HepG2 (cell line): ENCODE data around the gene GRIP2. TPM values are rescaled to one million over a fixed set of nuclear protein-coding genes. Genes with fewer than 3 reads are reported as not detected.

Experiments
- ATAC-seq: fragments of 200-7000 bp; cut with Tn5 transposase; 3 replicates; pipeline ENCODE4 v1.9.1; 2020; ENCODE audit warnings: mild to moderate bottlenecking, moderate library complexity
- BruUV-seq: library from RNA; stranded (reverse); fragments of 400-500 nt; replicated peaks from 2 replicates; lab custom pipeline; 2021; lab: Mats Ljungman, UMichigan
- CTCF ChIA-PET: fragments of 300-600 bp; formaldehyde crosslinking; extraction: SDS; loops from one replicate; lab custom pipeline; 2021; ENCODE audit warnings: low total read pairs, inconsistent platforms, low intra/inter-chr PET ratio; lab: Yijun Ruan, JAX
- POLR2A ChIA-PET: fragments of 350-600 bp; sonication (Branson Sonifier 250); formaldehyde crosslinking; loops from one replicate; lab custom pipeline; 2020; ENCODE audit warnings: antibody characterized with exemption, inconsistent platforms; lab: Yijun Ruan, JAX
- DNase-seq: peaks from one replicate; pipeline ENCODE4 v3.0.0-alpha.2; 2015; ENCODE audit warnings: low spot score
- FAIRE-seq: peaks from 3 replicates; lab custom pipeline; 2011; peaks lifted over from hg19 to GRCh38; lab: Jason Lieb, UNC
- H2AFZ ChIP-seq: one replicate; pipeline ENCODE4 v1.6.1; 2011; ENCODE audit warnings: low read length, inconsistent platforms
- H3K27ac ChIP-seq: fragments of 300-600 bp; 3 replicates; pipeline ENCODE4 v1.8.0; 2011; ENCODE audit warnings: mixed run types, mild to moderate bottlenecking, mixed read lengths, low read length, inconsistent platforms; ENCODE audit not compliant: insufficient read depth; ENCODE audit errors: extremely low read length
- H3K27me3 ChIP-seq, 2 experiments: fragments of 200-600 bp in 1 of 2; 2 replicates in 1 of 2; 3 replicates in 1 of 2; pipeline versions ENCODE4 v1.6.0 to v1.8.0; 2011; ENCODE audit warnings: low read length in 2 of 2, mild to moderate bottlenecking in 2 of 2, moderate library complexity in 2 of 2, inconsistent platforms in 1 of 2; ENCODE audit not compliant: insufficient read depth in 2 of 2, control insufficient read depth in 1 of 2
- H3K36me3 ChIP-seq, 2 experiments: fragments of 200-600 bp in 1 of 2; replicated peaks in 1 of 2; 2 replicates in 1 of 2; 3 replicates in 1 of 2; pipeline versions ENCODE4 v1.5.1 to v1.8.0; 2011; ENCODE audit warnings: low read length in 2 of 2, inconsistent platforms in 1 of 2; ENCODE audit not compliant: insufficient read depth in 2 of 2, control insufficient read depth in 1 of 2
- H3K4me1 ChIP-seq: 2 replicates; pipeline ENCODE4 v1.5.1; 2012; ENCODE audit warnings: low read length, inconsistent platforms; ENCODE audit not compliant: insufficient read depth
- H3K4me2 ChIP-seq: 2 replicates; pipeline ENCODE4 v1.6.0; 2011; ENCODE audit warnings: low read depth, low read length, inconsistent platforms
- H3K4me3 ChIP-seq, 3 experiments: fragments of 200-600 bp in 1 of 3; sonication (generic), shearing (Covaris generic) in 1 of 3; replicated peaks in 1 of 3; 2 replicates each; pipeline ENCODE4 v1.5.1; 2011 to 2016; ENCODE audit warnings: low read length in 3 of 3, inconsistent platforms in 2 of 3, low read depth in 2 of 3, mild to moderate bottlenecking in 2 of 3, control low read depth in 1 of 3, mixed read lengths in 1 of 3; ENCODE audit not compliant: insufficient read depth in 1 of 3
- H3K79me2 ChIP-seq: one replicate; pipeline ENCODE4 v1.6.1; 2011; ENCODE audit warnings: low read length, inconsistent platforms; ENCODE audit not compliant: insufficient read depth
- H3K9ac ChIP-seq: 2 replicates; pipeline ENCODE4 v1.6.0; 2011; ENCODE audit warnings: mild to moderate bottlenecking, low read depth, low read length, inconsistent platforms; ENCODE audit not compliant: insufficient read depth
- H3K9me3 ChIP-seq: 2 replicates; pipeline ENCODE4 v1.5.1; 2012; ENCODE audit warnings: mild to moderate bottlenecking, low read length
- H4K20me1 ChIP-seq: 2 replicates; pipeline ENCODE4 v1.6.0; 2011; ENCODE audit warnings: inconsistent platforms, mild to moderate bottlenecking, low read length, moderate library complexity; ENCODE audit not compliant: insufficient read depth
- GTF2F1 ChIP-seq: fragments of 150-350 bp; IDR thresholded peaks from 2 replicates; pipeline ENCODE4 v1.6.1; 2014; ENCODE audit warnings: low read length
- ZNF367 ChIP-seq: sonication (generic); formaldehyde crosslinking; IDR thresholded peaks from 2 replicates; pipeline ENCODE4 v1.4.0; 2020; ENCODE audit warnings: missing genetic modification reagents, borderline replicate concordance
- ZNF569 ChIP-seq: sonication (generic); formaldehyde crosslinking; IDR thresholded peaks from 2 replicates; pipeline ENCODE4 v1.5.0; 2020; ENCODE audit warnings: mild to moderate bottlenecking, missing genetic modification reagents, moderate library complexity, borderline replicate concordance
- ZNF768 ChIP-seq: sonication (generic); formaldehyde crosslinking; IDR thresholded peaks from 2 replicates; pipeline ENCODE4 v1.4.0; 2020; ENCODE audit warnings: missing genetic modification reagents
- WGBS: methylation state at CpG from one replicate; pipeline ENCODE4 v1.1.6; 2017; ENCODE audit warnings: low lambda C conversion rate; 5-methylcytosine and 5-hydroxymethylcytosine counted together
- in situ Hi-C: cut with HindIII; loops from 2 replicates; pipeline ENCODE4 v1.10.0; 2017; ENCODE audit warnings: low pct_unique_long_range_greater_than_20kb; ENCODE audit not compliant: extremely low pct_ligation_motif_present
- intact Hi-C: fragments of 100-400 bp; cut with micrococcal nuclease; formaldehyde crosslinking; loops from one replicate; pipeline ENCODE4 v1.10.0; 2022; ENCODE audit not compliant: unreplicated experiment
- polyA plus RNA-seq, 8 experiments: library from polyadenylated mRNA; depleted of rRNA in 3 of 8; stranded (reverse) in 7 of 8; unstranded in 1 of 8; fragments of >200 nt; fragmentation: Illumina TruSeq in 4 of 8; extraction: Trizol in 4 of 8; gene quantifications; 2 replicates each; pipeline versions ENCODE4 v1.2.1 to v1.2.3, GENCODE V29; 2011 to 2016; ENCODE audit warnings: low read depth in 4 of 8, missing spikeins in 1 of 8, mixed read lengths in 1 of 8; ENCODE audit not compliant: insufficient read depth in 1 of 8
- total RNA-seq, 5 experiments: library from RNA; depleted of rRNA; stranded (reverse); fragments of >200 nt; fragmentation: Illumina TruSeq; extraction: Trizol; gene quantifications; 2 replicates each; pipeline ENCODE4 v1.2.3, GENCODE V29; 2016; ENCODE audit warnings: low read depth in 1 of 5
- TF ChIP-seq, protein P1 (sequence below): sonication (generic); formaldehyde crosslinking; IDR thresholded peaks from 2 replicates; pipeline ENCODE4 v1.4.0; 2020; ENCODE audit warnings: mild to moderate bottlenecking, missing genetic modification reagents
- TF ChIP-seq, protein P2 (sequence below): sonication (generic); formaldehyde crosslinking; IDR thresholded peaks from 2 replicates; pipeline ENCODE4 v1.4.0; 2020; ENCODE audit warnings: missing genetic modification reagents; ENCODE audit errors: not compliant biosample characterization

Gene GRIP2
- total and polyA plus RNA-seq, 2 of the 13 experiments (the other 11 are each of a cell fraction or from before 2014, with no cell fraction given): 0.11 to 0.24 TPM

DNA sequence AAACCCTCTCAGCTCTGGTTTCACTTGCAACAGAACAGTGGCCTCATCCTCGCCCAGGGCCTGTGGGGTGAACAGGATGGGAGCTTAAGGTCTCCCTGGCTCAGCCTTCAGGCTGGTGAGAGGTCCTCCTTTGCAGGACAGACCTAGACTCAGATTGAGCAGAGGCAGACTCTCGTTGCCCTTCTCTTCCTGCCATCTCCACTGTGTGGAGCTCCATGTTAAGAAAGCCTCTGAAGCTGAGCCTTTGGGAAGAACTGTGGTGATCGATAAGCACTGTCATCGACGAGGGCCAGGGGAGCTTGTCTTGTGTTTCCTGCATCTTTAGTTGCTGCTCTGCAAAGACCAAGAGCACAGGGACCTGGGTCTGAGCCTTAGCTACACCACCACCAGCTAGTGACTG is 37.8 kb upstream of the GRIP2 start (continued):
- TF ChIP-seq, protein P1, sequence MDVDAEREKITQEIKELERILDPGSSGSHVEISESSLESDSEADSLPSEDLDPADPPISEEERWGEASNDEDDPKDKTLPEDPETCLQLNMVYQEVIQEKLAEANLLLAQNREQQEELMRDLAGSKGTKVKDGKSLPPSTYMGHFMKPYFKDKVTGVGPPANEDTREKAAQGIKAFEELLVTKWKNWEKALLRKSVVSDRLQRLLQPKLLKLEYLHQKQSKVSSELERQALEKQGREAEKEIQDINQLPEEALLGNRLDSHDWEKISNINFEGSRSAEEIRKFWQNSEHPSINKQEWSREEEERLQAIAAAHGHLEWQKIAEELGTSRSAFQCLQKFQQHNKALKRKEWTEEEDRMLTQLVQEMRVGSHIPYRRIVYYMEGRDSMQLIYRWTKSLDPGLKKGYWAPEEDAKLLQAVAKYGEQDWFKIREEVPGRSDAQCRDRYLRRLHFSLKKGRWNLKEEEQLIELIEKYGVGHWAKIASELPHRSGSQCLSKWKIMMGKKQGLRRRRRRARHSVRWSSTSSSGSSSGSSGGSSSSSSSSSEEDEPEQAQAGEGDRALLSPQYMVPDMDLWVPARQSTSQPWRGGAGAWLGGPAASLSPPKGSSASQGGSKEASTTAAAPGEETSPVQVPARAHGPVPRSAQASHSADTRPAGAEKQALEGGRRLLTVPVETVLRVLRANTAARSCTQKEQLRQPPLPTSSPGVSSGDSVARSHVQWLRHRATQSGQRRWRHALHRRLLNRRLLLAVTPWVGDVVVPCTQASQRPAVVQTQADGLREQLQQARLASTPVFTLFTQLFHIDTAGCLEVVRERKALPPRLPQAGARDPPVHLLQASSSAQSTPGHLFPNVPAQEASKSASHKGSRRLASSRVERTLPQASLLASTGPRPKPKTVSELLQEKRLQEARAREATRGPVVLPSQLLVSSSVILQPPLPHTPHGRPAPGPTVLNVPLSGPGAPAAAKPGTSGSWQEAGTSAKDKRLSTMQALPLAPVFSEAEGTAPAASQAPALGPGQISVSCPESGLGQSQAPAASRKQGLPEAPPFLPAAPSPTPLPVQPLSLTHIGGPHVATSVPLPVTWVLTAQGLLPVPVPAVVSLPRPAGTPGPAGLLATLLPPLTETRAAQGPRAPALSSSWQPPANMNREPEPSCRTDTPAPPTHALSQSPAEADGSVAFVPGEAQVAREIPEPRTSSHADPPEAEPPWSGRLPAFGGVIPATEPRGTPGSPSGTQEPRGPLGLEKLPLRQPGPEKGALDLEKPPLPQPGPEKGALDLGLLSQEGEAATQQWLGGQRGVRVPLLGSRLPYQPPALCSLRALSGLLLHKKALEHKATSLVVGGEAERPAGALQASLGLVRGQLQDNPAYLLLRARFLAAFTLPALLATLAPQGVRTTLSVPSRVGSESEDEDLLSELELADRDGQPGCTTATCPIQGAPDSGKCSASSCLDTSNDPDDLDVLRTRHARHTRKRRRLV (CRISPR knock-in tag): no peak
- TF ChIP-seq, protein P2, sequence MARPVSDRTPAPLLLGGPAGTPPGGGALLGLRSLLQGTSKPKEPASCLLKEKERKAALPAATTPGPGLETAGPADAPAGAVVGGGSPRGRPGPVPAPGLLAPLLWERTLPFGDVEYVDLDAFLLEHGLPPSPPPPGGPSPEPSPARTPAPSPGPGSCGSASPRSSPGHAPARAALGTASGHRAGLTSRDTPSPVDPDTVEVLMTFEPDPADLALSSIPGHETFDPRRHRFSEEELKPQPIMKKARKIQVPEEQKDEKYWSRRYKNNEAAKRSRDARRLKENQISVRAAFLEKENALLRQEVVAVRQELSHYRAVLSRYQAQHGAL: no peak
- no peak for TF ChIP-seq ZNF569 (CRISPR knock-in tag)
- no peak for TF ChIP-seq GTF2F1

DNA sequence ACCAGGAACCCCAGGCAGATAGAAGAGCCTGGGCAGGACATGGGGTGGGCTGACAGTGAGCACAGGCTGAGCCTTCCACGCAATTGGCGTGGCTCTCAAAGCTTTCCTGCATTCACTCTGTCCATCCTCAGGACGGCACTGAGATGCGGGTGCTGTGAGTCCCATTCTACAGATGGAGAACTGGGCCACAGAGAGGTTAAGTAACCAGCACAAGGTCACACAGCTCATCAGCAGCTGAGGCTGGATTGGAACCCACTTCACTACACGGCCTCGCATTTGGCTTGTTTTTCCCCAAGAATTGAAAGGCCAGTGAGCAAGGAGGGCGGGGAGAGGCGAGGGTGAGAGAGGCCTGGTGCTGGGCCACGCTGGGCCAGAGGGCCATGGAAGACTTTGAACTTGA is 36.0 kb upstream of the GRIP2 start:
- FAIRE-seq (no peak), ATAC-seq (no peak), DNase-seq (no peak)
- CTCF ChIA-PET: no interaction called here
- Histone ChIP-seq H3K9me3 (no peaks in the 10 kb centered on the region), H3K9ac (no peak overlapping the region), H3K27ac (no peak overlapping the region), H3K4me2 (no peak overlapping the region), H3K36me3 (no peaks in the 10 kb centered on the region), H3K79me2 (no peaks in the 10 kb centered on the region), H3K4me3 (no peak overlapping the region), H4K20me1 (peaks cover 2% of the 10 kb centered on the region; the same call in 1 of the 2 replicates), H3K4me1 (no peaks in the 10 kb centered on the region), H3K27me3 (peaks cover 1 to 12% of the 10 kb centered on the region in 2 experiments; a peak in 2 of 5 replicates), H2AFZ (no peak overlapping the region)
- 0% methylated on average over 5 of the region's 9 CpGs for WGBS
- POLR2A ChIA-PET: no interaction called here
- no TSS peak for BruUV-seq
- TF ChIP-seq ZNF768 (CRISPR knock-in tag): peak; percentile 91
- TF ChIP-seq ZNF367 (CRISPR knock-in tag): no peak
- in situ Hi-C loops (no loop called here), intact Hi-C loops (no loop called here)
